ENCODE results near the gene KAT8. TPM values are rescaled to one million over a fixed set of nuclear protein-coding genes. Genes with fewer than 3 reads are reported as not detected.

KAT8 gene
- total and polyA plus RNA-seq, 2 of the 4 experiments (the other 2 are of a cell fraction), result 19.4 to 27.4 TPM

GRCh38 chr16:31077592-31078396 lies 39.7 kb upstream of the KAT8 start:
- H3K9ac ChIP-seq (ENCODE audit: low read depth, low read length), result no peak overlapping the region
- H3K4me1 ChIP-seq (ENCODE audit: control insufficient read depth, insufficient read depth, low read length), result no peaks in the 10 kb centered on the region
- H3K23ac ChIP-seq (ENCODE audit: low read depth, low read length), result no peak overlapping the region
- no peak overlapping the region for H3K27ac ChIP-seq (ENCODE audit: insufficient read depth, low read length)
- no peak for DNase-seq
- peaks cover 62% of the 10 kb centered on the region for H3K36me3 ChIP-seq (ENCODE audit: control insufficient read depth, insufficient read depth, low read length)
- H3K14ac ChIP-seq (replicated peaks; ENCODE audit: low read depth, low read length), result no peak overlapping the region
- no peak overlapping the region for H3K4me2 ChIP-seq (ENCODE audit: low read depth, low read length)
- intact Hi-C loops (cut with micrococcal nuclease), result loop anchor here (10.0 kb wide), 1 partner anchor 123 kb away; the partner anchor contains the start of gene SETD1A
- no peak overlapping the region for H2BK20ac ChIP-seq (ENCODE audit: low read depth, low read length)
- in situ Hi-C loops (cut with MboI; ENCODE audit: low sequenced_read_pairs), result loop anchor here (10.0 kb wide), 1 partner anchor 387 kb away; no protein-coding TSS in a partner anchor
- no peak overlapping the region for H4K5ac ChIP-seq (ENCODE audit: low read depth, low read length)
- no peak overlapping the region for H3K4ac ChIP-seq (ENCODE audit: low read depth, low read length)
- no peak overlapping the region for H2AK5ac ChIP-seq (ENCODE audit: low read depth, low read length)
- ChIA-PET POLR2A (ENCODE audit: unreplicated experiment) (no interaction called here), CTCF (interaction anchor here (0.6 kb wide), 1 partner anchor 26 kb away, joined by 4 read pairs; no protein-coding TSS in a partner anchor)
- no peak overlapping the region for H3K18ac ChIP-seq (ENCODE audit: low read depth, low read length)
- no peaks in the 10 kb centered on the region for H3K9me1 ChIP-seq (ENCODE audit: insufficient read depth, low read length)
- no peak overlapping the region for H4K8ac ChIP-seq (ENCODE audit: low read depth in 2 of 2, low read length in 2 of 2)
- H4K91ac ChIP-seq (ENCODE audit: insufficient read depth, low read depth, low read length), result no peak overlapping the region
- H2BK5ac ChIP-seq (ENCODE audit: low read depth, low read length, poor library complexity, severe bottlenecking), result no peak overlapping the region
- H3K9me3 ChIP-seq (ENCODE audit: control insufficient read depth, insufficient read depth, low read length), result no peaks in the 10 kb centered on the region
- H3K79me1 ChIP-seq (ENCODE audit: low read depth in 1 of 2, low read length in 2 of 2), result peaks cover 18 to 60% of the 10 kb centered on the region in 2 experiments
- WGBS, 2 experiments (ENCODE audit: extremely low coverage in 2 of 2, insufficient read length in 1 of 2), result 100% methylated on average over 6 of the region's 30 CpGs; no CpG with 5 or more reads in 1 of the 2 experiments
- no TSS peak for BruUV-seq (replicated peaks)
- no peak overlapping the region for H3K56ac ChIP-seq (ENCODE audit: extremely low read depth, insufficient read depth, low read length)
- H3K4me3 ChIP-seq (ENCODE audit: insufficient read depth, low read depth, low read length), result no peak overlapping the region
- H4K20me1 ChIP-seq (ENCODE audit: insufficient read depth, low read length), result peaks cover 15% of the 10 kb centered on the region; the same call in 1 of the 2 replicates
- no peak overlapping the region for H2AFZ ChIP-seq (replicated peaks; ENCODE audit: low read length, poor library complexity)
- no peak for ATAC-seq (ENCODE audit: low read depth)
- dilution Hi-C loops (cut with HindIII; ENCODE audit: low sequenced_read_pairs, unreplicated experiment), result no loop called here
- no peak overlapping the region for H2BK120ac ChIP-seq (ENCODE audit: low read depth, low read length)
- no peak overlapping the region for H2AK9ac ChIP-seq (replicated peaks; ENCODE audit: low read depth, low read length, poor library complexity)
- no peaks in the 10 kb centered on the region for H3K27me3 ChIP-seq (ENCODE audit: control insufficient read depth, insufficient read depth, low read length)
- no peak overlapping the region for H2BK15ac ChIP-seq (ENCODE audit: low read depth, low read length)
- TF ChIP-seq POLR2A (IDR thresholded peaks at IDR 0.05; ENCODE audit: low read depth, low read length), result no peak
- TF ChIP-seq, protein P1, sequence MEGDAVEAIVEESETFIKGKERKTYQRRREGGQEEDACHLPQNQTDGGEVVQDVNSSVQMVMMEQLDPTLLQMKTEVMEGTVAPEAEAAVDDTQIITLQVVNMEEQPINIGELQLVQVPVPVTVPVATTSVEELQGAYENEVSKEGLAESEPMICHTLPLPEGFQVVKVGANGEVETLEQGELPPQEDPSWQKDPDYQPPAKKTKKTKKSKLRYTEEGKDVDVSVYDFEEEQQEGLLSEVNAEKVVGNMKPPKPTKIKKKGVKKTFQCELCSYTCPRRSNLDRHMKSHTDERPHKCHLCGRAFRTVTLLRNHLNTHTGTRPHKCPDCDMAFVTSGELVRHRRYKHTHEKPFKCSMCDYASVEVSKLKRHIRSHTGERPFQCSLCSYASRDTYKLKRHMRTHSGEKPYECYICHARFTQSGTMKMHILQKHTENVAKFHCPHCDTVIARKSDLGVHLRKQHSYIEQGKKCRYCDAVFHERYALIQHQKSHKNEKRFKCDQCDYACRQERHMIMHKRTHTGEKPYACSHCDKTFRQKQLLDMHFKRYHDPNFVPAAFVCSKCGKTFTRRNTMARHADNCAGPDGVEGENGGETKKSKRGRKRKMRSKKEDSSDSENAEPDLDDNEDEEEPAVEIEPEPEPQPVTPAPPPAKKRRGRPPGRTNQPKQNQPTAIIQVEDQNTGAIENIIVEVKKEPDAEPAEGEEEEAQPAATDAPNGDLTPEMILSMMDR (conservative IDR thresholded peaks at IDR 0.05; ENCODE audit: low read depth, low read length), result no peak
- TF ChIP-seq RAD21 (IDR thresholded peaks at IDR 0.05; ENCODE audit: low read length), result no peak
- TF ChIP-seq CEBPB (IDR thresholded peaks at IDR 0.05; ENCODE audit: low read depth, low read length), result no peak
- TF ChIP-seq USF2 (IDR thresholded peaks at IDR 0.05; ENCODE audit: low read depth, low read length), result no peak
- no peak for TF ChIP-seq RCOR1 (IDR thresholded peaks at IDR 0.05; ENCODE audit: insufficient replicate concordance, low read length)
- TF ChIP-seq BHLHE40 (IDR thresholded peaks at IDR 0.05; ENCODE audit: low read depth, low read length), result no peak
- TF ChIP-seq NFE2L2 (IDR thresholded peaks at IDR 0.05; ENCODE audit: low read depth, low read length), result no peak
- TF ChIP-seq MXI1 (IDR thresholded peaks at IDR 0.05; ENCODE audit: borderline replicate concordance, low read depth, low read length), result no peak
- TF ChIP-seq ELK1 (IDR thresholded peaks at IDR 0.05; ENCODE audit: borderline replicate concordance, low read depth, low read length), result no peak
- TF ChIP-seq MAFK (IDR thresholded peaks at IDR 0.05; ENCODE audit: low read depth, low read length), result no peak
- no peak for TF ChIP-seq FOS (IDR thresholded peaks at IDR 0.05; ENCODE audit: low read depth, low read length)
- no peak for TF ChIP-seq RFX5 (IDR thresholded peaks at IDR 0.05; ENCODE audit: low read depth, low read length)
- no peak for TF ChIP-seq SMC3 (IDR thresholded peaks at IDR 0.05; ENCODE audit: low read depth, low read length)
- no peak for TF ChIP-seq CHD1 (IDR thresholded peaks at IDR 0.05; ENCODE audit: low read depth, low read length)
